Stimulated activated CD4-positive, alpha-beta T cell treated with anti-CD3 and anti-CD28 coated beads, Interleukin-12 subunit alpha, Interleukin-12 subunit beta, amount 100 ng/mL, for 4 hours (primary cell): ENCODE measurements around the gene FPR1.

ENCODE experiments used
- DNase-seq: peaks from one replicate; pipeline ENCODE4 v3.0.0-alpha.2; 2020

The FPR1 gene

GRCh38 chr19:51735759-51736449 lies 15.8 kb downstream of the FPR1 start:
- no peak for DNase-seq

- no peak for DNase-seq
Observed at GRCh38 chr19:51733742-51734522, 17.7 kb downstream of the FPR1 start.

DNA sequence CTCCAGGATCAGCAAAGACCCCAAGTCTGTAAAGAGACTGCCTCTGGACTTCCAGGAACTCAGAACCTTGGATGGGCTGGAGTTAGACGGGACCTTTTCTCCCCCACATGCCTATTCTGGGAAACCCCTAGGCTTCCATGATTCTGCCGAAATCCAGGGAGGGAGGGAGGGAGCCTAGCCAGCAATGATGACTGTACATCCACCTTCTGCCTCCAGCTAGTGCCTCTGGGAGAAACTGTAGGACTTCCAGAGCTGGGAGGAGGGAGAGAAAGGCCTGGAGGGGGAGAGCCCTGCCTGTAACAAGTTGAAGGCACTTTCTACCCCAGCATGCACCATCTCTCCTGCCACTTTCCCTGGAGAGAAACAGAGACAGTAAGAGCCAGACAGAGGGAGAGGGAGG lies 21.9 kb downstream of the FPR1 start:
- no peak for DNase-seq

- DNase-seq = no peak
Observed at GRCh38 chr19:51727349-51727880, 24.3 kb downstream of the FPR1 start.

GRCh38 chr19:51726049-51726448 lies 25.6 kb downstream of the FPR1 start:
- no peak for DNase-seq

- DNase-seq = no peak
Observed at GRCh38 chr19:51724543-51724942, 27.1 kb downstream of the FPR1 start.

GRCh38 chr19:51722492-51722891 lies 29.2 kb downstream of the FPR1 start:
- no peak for DNase-seq

GRCh38 chr19:51721905-51722304 lies 29.8 kb downstream of the FPR1 start:
- no peak for DNase-seq

- no peak for DNase-seq
Observed at GRCh38 chr19:51719251-51719988, 32.3 kb downstream of the FPR1 start.

DNA sequence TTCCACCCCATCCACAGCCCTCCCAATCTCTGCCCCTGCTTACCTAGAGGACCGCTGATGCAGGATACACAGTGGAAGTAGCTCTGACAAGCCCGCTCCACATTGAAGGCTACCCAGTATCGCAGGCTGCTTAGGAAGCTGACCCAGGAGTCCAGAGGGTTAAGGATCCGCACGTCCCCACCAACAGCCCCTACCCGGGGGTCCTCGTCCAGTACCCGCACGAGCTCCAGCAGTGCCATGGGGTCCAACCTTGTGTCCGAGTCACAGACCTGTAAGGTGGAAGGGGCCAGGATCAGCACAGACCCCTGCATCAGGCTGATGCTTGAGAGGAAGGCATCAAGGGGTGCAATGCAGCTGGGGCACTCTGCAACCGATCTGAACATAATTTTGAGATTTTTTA lies 34.8 kb downstream of the FPR1 start:
- no peak for DNase-seq

GRCh38 chr19:51715850-51716249 lies 35.8 kb downstream of the FPR1 start:
- DNase-seq = no peak

DNA sequence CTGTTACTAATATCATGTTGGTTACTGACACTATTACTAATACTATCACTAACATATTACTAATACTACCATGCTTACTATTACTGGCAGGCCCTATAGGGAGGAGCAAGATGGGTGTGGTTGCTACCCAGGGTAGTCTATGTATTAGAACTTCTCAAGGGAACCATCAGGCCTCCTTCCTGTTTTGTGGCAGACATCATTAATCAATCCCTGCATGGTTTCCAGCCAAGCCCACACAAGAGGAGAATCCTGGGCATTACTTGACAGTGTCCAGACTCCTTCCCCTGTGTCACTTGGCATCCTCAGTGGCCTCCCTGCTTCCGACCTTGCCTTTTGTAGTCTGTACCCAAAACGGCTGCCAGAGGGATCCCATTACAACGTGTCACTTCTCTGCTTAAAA lies 36.8 kb downstream of the FPR1 start:
- DNase-seq = no peak

DNA sequence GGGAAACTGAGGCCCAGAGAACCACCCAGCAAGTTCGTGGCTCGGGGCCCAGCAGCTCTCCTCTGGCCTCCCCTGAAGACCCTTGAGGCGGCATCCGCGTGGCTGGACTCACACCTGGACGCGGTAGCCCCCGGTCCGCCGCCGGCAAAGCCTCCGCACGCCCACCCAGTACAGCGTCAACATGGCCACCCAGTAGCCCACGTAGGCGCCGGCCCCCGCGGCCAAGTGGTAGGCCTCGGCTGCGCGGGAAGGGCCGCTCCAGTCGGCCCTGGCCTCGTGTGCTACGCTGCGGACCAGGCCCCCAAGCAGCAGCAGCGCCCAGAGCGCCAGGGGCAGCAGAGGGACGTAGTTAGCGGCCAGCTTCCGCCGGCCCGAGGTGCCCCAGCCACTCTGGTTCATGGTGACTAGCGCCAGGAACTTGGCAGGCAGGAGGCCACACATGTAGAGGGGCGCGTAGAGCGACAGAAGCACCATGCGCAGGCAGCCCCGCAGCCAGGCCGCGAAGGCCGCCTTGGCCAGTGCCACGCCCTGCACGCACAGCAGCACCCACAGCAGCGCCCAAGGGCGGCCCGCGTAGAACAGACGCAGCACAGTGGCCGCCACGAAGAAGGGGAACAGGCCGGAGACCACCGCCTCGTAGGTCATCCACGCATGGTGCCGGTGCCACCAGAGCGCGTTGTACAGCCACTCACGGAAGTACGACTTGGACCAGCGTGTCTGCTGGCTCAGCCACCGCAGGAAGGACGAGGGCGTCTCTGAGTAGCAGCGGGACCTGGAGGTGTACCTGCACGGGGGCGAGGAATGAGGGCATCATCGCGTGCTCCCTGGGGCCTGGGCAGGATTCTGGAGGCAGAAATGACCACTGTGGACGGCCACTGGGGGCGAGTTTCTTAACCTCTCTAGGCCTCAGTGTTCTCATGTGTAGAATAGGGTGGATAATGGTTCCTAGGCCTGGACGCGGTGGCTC lies 38.1 kb downstream of the FPR1 start:
- no peak for DNase-seq

GRCh38 chr19:51712461-51713081 lies 39.1 kb downstream of the FPR1 start:
- no peak for DNase-seq

- no peak for DNase-seq
Observed at GRCh38 chr19:51711702-51712101, 40.0 kb downstream of the FPR1 start.

DNA sequence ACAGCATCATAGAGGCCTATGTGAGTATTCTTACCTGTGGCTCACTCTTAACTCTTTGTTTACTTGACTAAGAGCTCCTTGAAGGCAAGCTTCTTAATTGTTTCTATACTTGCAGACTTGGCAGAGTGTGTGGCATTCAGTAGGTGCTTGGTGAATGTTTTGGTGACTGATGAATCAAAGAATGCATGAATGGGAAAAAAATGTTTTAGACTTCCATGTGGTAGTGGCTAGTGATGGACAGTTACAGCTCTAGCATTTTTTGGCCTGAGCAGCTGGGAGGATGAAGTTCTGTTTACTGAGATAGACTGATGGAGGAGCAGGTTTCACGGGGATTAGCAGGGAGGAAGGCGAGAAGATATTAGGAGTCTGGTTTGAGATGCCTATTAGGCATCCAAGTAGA lies 41.5 kb downstream of the FPR1 start:
- no peak for DNase-seq

- DNase-seq = no peak
Observed at GRCh38 chr19:51709575-51709974, 42.1 kb downstream of the FPR1 start.

DNA sequence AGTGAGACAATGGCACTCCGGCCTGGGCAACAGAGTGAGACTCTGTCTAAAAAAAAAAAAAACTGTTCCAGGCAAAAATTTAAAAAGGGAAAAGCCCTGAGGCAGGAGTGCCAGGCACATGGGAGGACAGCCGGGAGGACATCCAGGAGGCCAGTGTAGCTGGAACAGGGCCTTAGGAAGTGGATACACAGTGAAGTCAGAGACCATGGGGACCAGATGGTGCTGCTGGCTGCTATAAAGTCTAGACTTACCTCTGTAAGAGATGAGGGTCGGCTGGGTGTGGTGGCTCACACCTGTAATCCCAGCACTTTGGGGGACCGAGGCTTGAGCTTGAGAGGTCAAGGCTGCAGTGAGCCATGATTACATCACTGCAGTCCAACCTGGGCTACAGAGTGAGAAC lies 42.9 kb downstream of the FPR1 start:
- no peak for DNase-seq

- DNase-seq = no peak
Observed at GRCh38 chr19:51706885-51707284, 44.8 kb downstream of the FPR1 start.

- no peak for DNase-seq
Observed at GRCh38 chr19:51706296-51706695, 45.4 kb downstream of the FPR1 start.

DNA sequence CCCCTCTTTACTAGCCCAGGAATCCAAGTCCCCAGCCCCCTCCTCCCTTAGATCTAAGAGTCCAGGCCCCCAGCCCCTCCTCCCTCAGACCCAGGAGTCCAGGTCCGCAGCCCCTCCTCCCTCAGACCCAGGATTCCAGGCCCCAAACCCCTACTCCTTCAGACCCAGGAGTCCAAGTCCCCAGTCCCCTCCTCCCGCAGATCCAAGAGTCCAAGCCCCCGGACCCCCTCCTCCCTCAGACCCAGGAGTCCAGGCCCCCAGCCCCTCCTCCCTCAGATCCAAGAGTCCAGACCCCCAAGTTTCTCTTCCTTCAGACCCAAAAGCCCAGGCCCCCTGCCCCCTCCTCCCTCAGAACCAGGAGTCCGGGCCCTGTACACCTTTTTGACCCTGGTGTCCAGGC lies 47.1 kb downstream of the FPR1 start:
- DNase-seq = no peak
